CD4-positive, alpha-beta T cell treated with Interleukin-15 for 1 hour (primary cell): ENCODE data around the gene WDR27.

ENCODE experiments used
- DNase-seq: peaks from one replicate; pipeline ENCODE4 v3.0.0-alpha.2; 2020

WDR27 gene

GRCh38 chr6:169590376-169590939 is 111.4 kb downstream of the WDR27 start:
- no peak for DNase-seq

GRCh38 chr6:169589699-169590257 is 112.1 kb downstream of the WDR27 start:
- no peak for DNase-seq

GRCh38 chr6:169589293-169589692 is 112.5 kb downstream of the WDR27 start:
- DNase-seq: no peak

GRCh38 chr6:169587975-169588374 is 113.9 kb downstream of the WDR27 start:
- no peak for DNase-seq

- no peak for DNase-seq
Measured at GRCh38 chr6:169583886-169584541, 117.8 kb downstream of the WDR27 start.

GRCh38 chr6:169579407-169580111 is 122.3 kb downstream of the WDR27 start:
- DNase-seq: no peak

GRCh38 chr6:169577974-169578373 is 123.9 kb downstream of the WDR27 start:
- no peak for DNase-seq

GRCh38 chr6:169577236-169577635 is 124.6 kb downstream of the WDR27 start:
- no peak for DNase-seq

GRCh38 chr6:169575821-169576220 is 126.0 kb downstream of the WDR27 start:
- no peak for DNase-seq

- no peak for DNase-seq
Measured at GRCh38 chr6:169575365-169575764, 126.5 kb downstream of the WDR27 start.

- no peak for DNase-seq
Measured at GRCh38 chr6:169574420-169574819, 127.4 kb downstream of the WDR27 start.

- no peak for DNase-seq
Measured at GRCh38 chr6:169573883-169574282, 127.9 kb downstream of the WDR27 start.

GRCh38 chr6:169571123-169571962 is 130.5 kb downstream of the WDR27 start:
- no peak for DNase-seq

GRCh38 chr6:169568314-169569087 is 133.3 kb downstream of the WDR27 start:
- DNase-seq: no peak

GRCh38 chr6:169567819-169568218 is 134.0 kb downstream of the WDR27 start:
- DNase-seq: no peak

GRCh38 chr6:169566961-169567750 is 134.7 kb downstream of the WDR27 start:
- no peak for DNase-seq

- DNase-seq: no peak
Measured at GRCh38 chr6:169566319-169566718, 135.5 kb downstream of the WDR27 start.

- no peak for DNase-seq
Measured at GRCh38 chr6:169564453-169565240, 137.2 kb downstream of the WDR27 start.

- DNase-seq: no peak
Measured at GRCh38 chr6:169561665-169562064, 140.2 kb downstream of the WDR27 start.

- DNase-seq: no peak
Measured at GRCh38 chr6:169559592-169559991, 142.2 kb downstream of the WDR27 start.
